Astrocyte (in vitro differentiated cells and primary cell): ENCODE data around the gene ZNF555. TPM values are rescaled to one million over a fixed set of nuclear protein-coding genes. Genes with fewer than 3 reads are reported as not detected.

Experiments
- DNase-seq: peaks from one replicate; pipeline ENCODE4 v3.0.0-alpha.2; 2010; ENCODE audit warnings: low read depth
- FAIRE-seq: peaks from 2 replicates; lab custom pipeline; 2011; peaks lifted over from hg19 to GRCh38; lab: Jason Lieb, UNC
- H2AFZ ChIP-seq: 2 replicates; pipeline ENCODE4 v1.6.0; 2012; ENCODE audit warnings: low read depth, low read length, inconsistent platforms
- H3K27ac ChIP-seq: 2 replicates; pipeline ENCODE4 v1.5.1; 2011; ENCODE audit warnings: low read depth, low read length, inconsistent platforms
- H3K27me3 ChIP-seq: 2 replicates; pipeline ENCODE4 v1.6.0; 2011; ENCODE audit warnings: low read length, inconsistent platforms; ENCODE audit not compliant: insufficient read depth
- H3K36me3 ChIP-seq: 2 replicates; pipeline ENCODE4 v1.5.1; 2011; ENCODE audit warnings: low read length, inconsistent platforms; ENCODE audit not compliant: insufficient read depth
- H3K4me1 ChIP-seq: 2 replicates; pipeline ENCODE4 v1.5.1; 2011; ENCODE audit warnings: low read length, inconsistent platforms; ENCODE audit not compliant: insufficient read depth
- H3K4me2 ChIP-seq: 2 replicates; pipeline ENCODE4 v1.6.0; 2012; ENCODE audit warnings: low read length, inconsistent platforms
- H3K4me3 ChIP-seq: 2 replicates; pipeline ENCODE4 v1.5.1; 2011; ENCODE audit warnings: low read depth, mild to moderate bottlenecking, low read length, inconsistent platforms; ENCODE audit not compliant: insufficient read depth
- H3K79me2 ChIP-seq: 2 replicates; pipeline ENCODE4 v1.6.0; 2012; ENCODE audit warnings: mild to moderate bottlenecking, low read length, inconsistent platforms; ENCODE audit not compliant: insufficient read depth
- H3K9ac ChIP-seq: 2 replicates; pipeline ENCODE4 v1.6.0; 2012; ENCODE audit warnings: mild to moderate bottlenecking, low read length, inconsistent platforms
- H3K9me3 ChIP-seq: 2 replicates; pipeline ENCODE4 v1.5.1; 2012; ENCODE audit warnings: low read depth, mild to moderate bottlenecking, low read length, inconsistent platforms; ENCODE audit not compliant: insufficient read depth
- H4K20me1 ChIP-seq: 2 replicates; pipeline ENCODE4 v1.6.0; 2012; ENCODE audit warnings: low read length, inconsistent platforms; ENCODE audit not compliant: insufficient read depth
- H3K27ac Mint-ChIP-seq: one replicate; pipeline ENCODE4 v1.8.0; 2021; ENCODE audit warnings: mild to moderate bottlenecking, mixed read lengths; ENCODE audit not compliant: unreplicated experiment
- H3K27me3 Mint-ChIP-seq: one replicate; pipeline ENCODE4 v1.8.0; 2021; ENCODE audit warnings: low read depth, mixed read lengths; ENCODE audit not compliant: unreplicated experiment
- H3K36me3 Mint-ChIP-seq: one replicate; pipeline ENCODE4 v1.8.0; 2021; ENCODE audit warnings: low read depth, mixed read lengths; ENCODE audit not compliant: unreplicated experiment
- H3K4me1 Mint-ChIP-seq: one replicate; pipeline ENCODE4 v1.8.0; 2021; ENCODE audit warnings: low read depth, mixed read lengths; ENCODE audit not compliant: unreplicated experiment
- H3K4me3 Mint-ChIP-seq: one replicate; pipeline ENCODE4 v1.8.0; 2021; ENCODE audit warnings: mild to moderate bottlenecking, moderate library complexity, mixed read lengths; ENCODE audit not compliant: unreplicated experiment
- H3K9me3 Mint-ChIP-seq: one replicate; pipeline ENCODE4 v1.8.0; 2021; ENCODE audit warnings: mild to moderate bottlenecking, mixed read lengths; ENCODE audit not compliant: unreplicated experiment
- CTCF ChIP-seq: IDR thresholded peaks from 2 replicates; pipeline ENCODE4 v1.5.1; 2011; ENCODE audit warnings: low read depth, mild to moderate bottlenecking, inconsistent platforms, low read length, moderate library complexity; ENCODE audit not compliant: insufficient read depth
- EZH2 ChIP-seq: IDR thresholded peaks from 2 replicates; pipeline ENCODE4 v1.6.1; 2012; ENCODE audit warnings: mild to moderate bottlenecking, low read length, inconsistent platforms; ENCODE audit not compliant: insufficient read depth
- total RNA-seq: library from RNA; stranded (reverse); gene quantifications from 2 replicates; pipeline ENCODE4 v1.2.1, GENCODE V29; 2021

ZNF555 gene
- total RNA-seq, 1 donor from 2014 or later = 6.0 TPM

GRCh38 chr19:2846180-2846894, 5.1 kb downstream of the ZNF555 start:
- no peak overlapping the region for H3K4me3 ChIP-seq
- Mint-ChIP-seq H3K36me3 (peaks cover 50% of the 10 kb centered on the region), H3K9me3 (peaks cover 40% of the 10 kb centered on the region), H3K27ac (no peak overlapping the region), H3K4me1 (peaks cover 5% of the 10 kb centered on the region), H3K4me3 (no peak overlapping the region), H3K27me3 (no peaks in the 10 kb centered on the region)
- TF ChIP-seq EZH2 = no peak
- no peak for TF ChIP-seq CTCF
- H3K9me3 ChIP-seq = peaks cover 13% of the 10 kb centered on the region
- H3K9ac ChIP-seq = no peak overlapping the region
- no peak overlapping the region for H3K27ac ChIP-seq
- H4K20me1 ChIP-seq = peaks cover 26% of the 10 kb centered on the region
- FAIRE-seq (no peak), DNase-seq (no peak)
- peaks cover 5% of the 10 kb centered on the region for H3K4me1 ChIP-seq
- H3K36me3 ChIP-seq = no peaks in the 10 kb centered on the region
- peaks cover 52% of the 10 kb centered on the region for H3K79me2 ChIP-seq
- no peaks in the 10 kb centered on the region for H3K27me3 ChIP-seq
- no peak overlapping the region for H2AFZ ChIP-seq
- no peak overlapping the region for H3K4me2 ChIP-seq

DNA sequence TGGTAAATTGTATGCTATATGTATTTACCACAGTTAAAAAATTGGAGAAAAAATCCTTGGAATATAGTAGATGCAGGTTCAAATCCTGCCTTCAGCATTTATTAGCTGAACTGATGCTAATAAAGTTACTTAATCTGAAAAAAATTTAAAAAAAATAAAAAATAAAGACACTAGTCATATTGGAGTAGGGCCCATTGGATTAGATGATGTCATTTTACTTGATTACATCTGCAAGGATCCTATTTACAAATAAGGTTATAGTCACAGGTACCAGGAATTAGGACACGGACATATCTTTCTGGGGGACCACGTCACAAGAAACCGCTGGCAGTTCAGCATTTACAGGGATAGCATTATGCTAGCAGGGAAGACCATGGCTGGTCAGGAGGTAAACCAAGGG, 6.2 kb downstream of the ZNF555 start:
- Histone ChIP-seq H4K20me1 (peaks cover 21% of the 10 kb centered on the region), H3K4me3 (no peak overlapping the region), H3K4me2 (no peak overlapping the region), H2AFZ (no peak overlapping the region), H3K4me1 (peaks cover under 1% of the 10 kb centered on the region), H3K36me3 (peaks cover 8% of the 10 kb centered on the region), H3K9me3 (peaks cover 22% of the 10 kb centered on the region), H3K27me3 (no peaks in the 10 kb centered on the region), H3K9ac (no peak overlapping the region), H3K27ac (no peak overlapping the region), H3K79me2 (peaks cover 43% of the 10 kb centered on the region)
- DNase-seq (no peak), FAIRE-seq (no peak)
- Mint-ChIP-seq H3K4me3 (no peak overlapping the region), H3K9me3 (peaks cover 49% of the 10 kb centered on the region), H3K36me3 (peaks cover 57% of the 10 kb centered on the region), H3K27me3 (no peaks in the 10 kb centered on the region), H3K4me1 (peaks cover under 1% of the 10 kb centered on the region), H3K27ac (no peak overlapping the region)
- TF ChIP-seq EZH2 (no peak), CTCF (no peak)

GRCh38 chr19:2848616-2849015, 7.3 kb downstream of the ZNF555 start:
- no peak overlapping the region for H3K4me2 ChIP-seq
- H4K20me1 ChIP-seq = peaks cover 15% of the 10 kb centered on the region
- H3K27me3 ChIP-seq = no peaks in the 10 kb centered on the region
- H3K27ac ChIP-seq = no peak overlapping the region
- Mint-ChIP-seq H3K36me3 (peaks cover 61% of the 10 kb centered on the region), H3K4me1 (no peaks in the 10 kb centered on the region), H3K27ac (no peak overlapping the region), H3K9me3 (peaks cover 59% of the 10 kb centered on the region), H3K27me3 (no peaks in the 10 kb centered on the region), H3K4me3 (no peak overlapping the region)
- no peak overlapping the region for H2AFZ ChIP-seq
- DNase-seq (no peak), FAIRE-seq (no peak)
- H3K9ac ChIP-seq = no peak overlapping the region
- H3K4me3 ChIP-seq = no peak overlapping the region
- H3K4me1 ChIP-seq = no peaks in the 10 kb centered on the region
- peaks cover 36% of the 10 kb centered on the region for H3K79me2 ChIP-seq
- peaks cover 19% of the 10 kb centered on the region for H3K36me3 ChIP-seq
- TF ChIP-seq CTCF = no peak
- no peak for TF ChIP-seq EZH2
- H3K9me3 ChIP-seq = peaks cover 33% of the 10 kb centered on the region
